Panc1 (cell line): ENCODE measurements around the gene MBNL2. TPM values are rescaled to one million over a fixed set of nuclear protein-coding genes. Genes with fewer than 3 reads are reported as not detected.
A peak's percentile ranks its signal among the peaks of the same experiment; 100 is the strongest.

Experiments
- ATAC-seq: fragments of 200-7000 bp; cut with Tn5 transposase; 2 replicates; pipeline ENCODE4 v1.9.1; 2020; ENCODE audit warnings: mild to moderate bottlenecking, moderate library complexity
- BruUV-seq: library from RNA; stranded (reverse); fragments of 400-500 nt; replicated peaks from 2 replicates; lab custom pipeline; 2021; lab: Mats Ljungman, UMichigan
- CTCF ChIA-PET: fragments of 300-600 bp; sonication (Branson Sonifier 250); formaldehyde crosslinking; loops from one replicate; lab custom pipeline; 2022; ENCODE audit warnings: antibody characterized with exemption; lab: Charles Lee
- POLR2A ChIA-PET: fragments of 300-600 bp; sonication (Branson Sonifier 250); formaldehyde crosslinking; loops from one replicate; lab custom pipeline; 2022; ENCODE audit warnings: antibody characterized with exemption; lab: Charles Lee
- DNase-seq: peaks from one replicate; pipeline ENCODE4 v3.0.0-alpha.2; 2010; ENCODE audit warnings: low read depth, low spot score
- H3K27ac ChIP-seq: 2 replicates; pipeline ENCODE4 v1.5.1; 2011; ENCODE audit warnings: mild to moderate bottlenecking, low read length, inconsistent platforms
- H3K27me3 ChIP-seq: fragments of 200-500 bp; sonication (Bioruptor generic); 2 replicates; pipeline ENCODE4 v1.6.0; 2014; ENCODE audit warnings: low read length, inconsistent platforms; ENCODE audit not compliant: control insufficient read depth, insufficient read depth
- H3K36me3 ChIP-seq: fragments of 200-500 bp; sonication (Bioruptor generic); 2 replicates; pipeline ENCODE4 v1.5.1; 2014; ENCODE audit warnings: inconsistent platforms, mild to moderate bottlenecking, low read length, moderate library complexity; ENCODE audit not compliant: control insufficient read depth, insufficient read depth
- H3K4me1 ChIP-seq: 2 replicates; pipeline ENCODE4 v1.5.1; 2011; ENCODE audit warnings: inconsistent platforms, mild to moderate bottlenecking, low read length, moderate library complexity; ENCODE audit not compliant: control insufficient read depth, insufficient read depth
- H3K4me3 ChIP-seq, 2 experiments: 2 replicates each; pipeline ENCODE4 v1.5.1; 2011 to 2012; ENCODE audit warnings: low read depth in 2 of 2, low read length in 2 of 2, mild to moderate bottlenecking in 2 of 2, inconsistent platforms in 1 of 2, moderate library complexity in 1 of 2
- H3K9me3 ChIP-seq: fragments of 200-500 bp; sonication (Bioruptor generic); 2 replicates; pipeline ENCODE4 v1.5.1; 2014; ENCODE audit warnings: low read depth, mild to moderate bottlenecking, inconsistent platforms, low read length, moderate library complexity; ENCODE audit not compliant: control insufficient read depth, insufficient read depth
- POLR2AphosphoS5 ChIP-seq: IDR thresholded peaks from 2 replicates; pipeline ENCODE4 v1.6.1; 2012; ENCODE audit warnings: mild to moderate bottlenecking, low read depth, low read length, moderate library complexity
- SIN3A ChIP-seq: IDR thresholded peaks from 2 replicates; pipeline ENCODE4 v1.6.1; 2012; ENCODE audit warnings: low read depth, mild to moderate bottlenecking, low read length, moderate library complexity, borderline replicate concordance; ENCODE audit not compliant: insufficient read depth
- TCF7L2 ChIP-seq: IDR thresholded peaks from 2 replicates; pipeline ENCODE4 v1.6.1; 2011; ENCODE audit warnings: mild to moderate bottlenecking, low read depth, low read length, inconsistent platforms
- in situ Hi-C: cut with HindIII; loops from 2 replicates; pipeline ENCODE4 v1.10.0; 2016; ENCODE audit warnings: low sequenced_read_pairs, low pct_unique_long_range_greater_than_20kb
- intact Hi-C: fragments of 100-400 bp; cut with micrococcal nuclease; formaldehyde crosslinking; loops from one replicate; pipeline ENCODE4 v1.10.0; 2022; ENCODE audit not compliant: unreplicated experiment
- total RNA-seq: library from RNA; stranded (reverse); gene quantifications from one replicate; pipeline ENCODE4 v1.2.1, GENCODE V29; 2021; ENCODE audit not compliant: unreplicated experiment
- TF ChIP-seq, protein P1 (sequence below): fragments of 450-650 bp; IDR thresholded peaks from 2 replicates; pipeline ENCODE4 v1.5.1; 2017; ENCODE audit warnings: mild to moderate bottlenecking
- TF ChIP-seq, protein P2 (sequence below), 2 experiments: IDR thresholded peaks; 2 replicates each; pipeline ENCODE4 v1.6.1; 2011 to 2012; ENCODE audit warnings: low read depth in 2 of 2, control low read depth in 1 of 2, low read length in 1 of 2, mild to moderate bottlenecking in 1 of 2, moderate library complexity in 1 of 2; ENCODE audit not compliant: insufficient read depth in 1 of 2

Gene MBNL2
- total RNA-seq, 1 experiment from 2014 or later: 103 TPM

DNA sequence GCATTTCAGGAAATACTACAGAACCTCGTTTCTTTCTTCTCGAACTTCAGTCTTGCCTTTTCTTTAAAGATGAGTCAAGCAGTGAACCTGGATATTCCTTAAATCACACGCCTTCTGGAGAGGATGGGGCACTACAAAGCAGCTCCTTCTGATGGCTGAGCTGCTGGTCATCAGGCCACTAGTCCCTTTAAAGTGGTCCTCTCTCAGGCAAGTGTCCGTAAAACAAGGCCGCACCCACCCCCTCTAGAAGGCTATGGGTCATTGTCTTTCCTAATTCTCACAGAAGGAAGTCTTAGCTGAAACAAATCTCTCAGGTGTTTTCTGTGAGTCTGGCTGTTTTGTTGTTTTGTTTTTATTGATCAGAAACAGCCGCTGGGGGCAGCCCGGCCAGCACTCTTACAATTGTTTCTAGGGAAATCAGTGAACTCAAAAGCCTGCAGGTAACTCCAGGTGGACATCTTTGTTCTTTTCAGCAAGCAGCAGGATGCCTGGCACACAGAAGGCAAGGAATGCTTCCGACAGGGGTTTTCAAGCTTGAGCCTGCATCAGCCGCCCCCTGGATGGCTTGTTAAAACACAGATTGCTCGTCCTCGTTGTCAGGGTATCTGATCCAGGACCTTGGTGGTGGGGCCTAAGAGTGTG, 45.4 kb downstream of the MBNL2 start:
- Histone ChIP-seq H3K27ac (peak overlapping the region; percentile 100), H3K4me3 (no peak overlapping the region), H3K4me1 (peaks cover 89% of the 10 kb centered on the region), H3K9me3 (no peaks in the 10 kb centered on the region), H3K36me3 (no peaks in the 10 kb centered on the region; the same call in 1 of the 2 replicates), H3K27me3 (no peaks in the 10 kb centered on the region)
- CTCF ChIA-PET: interaction anchor here (0.6 to 1.2 kb wide), 2 partner anchors 10 to 20 kb away, joined by 3 to 6 read pairs; no protein-coding TSS in a partner anchor
- in situ Hi-C loops (no loop called here), intact Hi-C loops (no loop called here)
- ATAC-seq (no peak), DNase-seq (no peak)
- TF ChIP-seq, protein P1, sequence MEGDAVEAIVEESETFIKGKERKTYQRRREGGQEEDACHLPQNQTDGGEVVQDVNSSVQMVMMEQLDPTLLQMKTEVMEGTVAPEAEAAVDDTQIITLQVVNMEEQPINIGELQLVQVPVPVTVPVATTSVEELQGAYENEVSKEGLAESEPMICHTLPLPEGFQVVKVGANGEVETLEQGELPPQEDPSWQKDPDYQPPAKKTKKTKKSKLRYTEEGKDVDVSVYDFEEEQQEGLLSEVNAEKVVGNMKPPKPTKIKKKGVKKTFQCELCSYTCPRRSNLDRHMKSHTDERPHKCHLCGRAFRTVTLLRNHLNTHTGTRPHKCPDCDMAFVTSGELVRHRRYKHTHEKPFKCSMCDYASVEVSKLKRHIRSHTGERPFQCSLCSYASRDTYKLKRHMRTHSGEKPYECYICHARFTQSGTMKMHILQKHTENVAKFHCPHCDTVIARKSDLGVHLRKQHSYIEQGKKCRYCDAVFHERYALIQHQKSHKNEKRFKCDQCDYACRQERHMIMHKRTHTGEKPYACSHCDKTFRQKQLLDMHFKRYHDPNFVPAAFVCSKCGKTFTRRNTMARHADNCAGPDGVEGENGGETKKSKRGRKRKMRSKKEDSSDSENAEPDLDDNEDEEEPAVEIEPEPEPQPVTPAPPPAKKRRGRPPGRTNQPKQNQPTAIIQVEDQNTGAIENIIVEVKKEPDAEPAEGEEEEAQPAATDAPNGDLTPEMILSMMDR: no peak
- TF ChIP-seq POLR2AphosphoS5 (no peak), SIN3A (no peak), TCF7L2 (no peak)
- TF ChIP-seq, protein P2, sequence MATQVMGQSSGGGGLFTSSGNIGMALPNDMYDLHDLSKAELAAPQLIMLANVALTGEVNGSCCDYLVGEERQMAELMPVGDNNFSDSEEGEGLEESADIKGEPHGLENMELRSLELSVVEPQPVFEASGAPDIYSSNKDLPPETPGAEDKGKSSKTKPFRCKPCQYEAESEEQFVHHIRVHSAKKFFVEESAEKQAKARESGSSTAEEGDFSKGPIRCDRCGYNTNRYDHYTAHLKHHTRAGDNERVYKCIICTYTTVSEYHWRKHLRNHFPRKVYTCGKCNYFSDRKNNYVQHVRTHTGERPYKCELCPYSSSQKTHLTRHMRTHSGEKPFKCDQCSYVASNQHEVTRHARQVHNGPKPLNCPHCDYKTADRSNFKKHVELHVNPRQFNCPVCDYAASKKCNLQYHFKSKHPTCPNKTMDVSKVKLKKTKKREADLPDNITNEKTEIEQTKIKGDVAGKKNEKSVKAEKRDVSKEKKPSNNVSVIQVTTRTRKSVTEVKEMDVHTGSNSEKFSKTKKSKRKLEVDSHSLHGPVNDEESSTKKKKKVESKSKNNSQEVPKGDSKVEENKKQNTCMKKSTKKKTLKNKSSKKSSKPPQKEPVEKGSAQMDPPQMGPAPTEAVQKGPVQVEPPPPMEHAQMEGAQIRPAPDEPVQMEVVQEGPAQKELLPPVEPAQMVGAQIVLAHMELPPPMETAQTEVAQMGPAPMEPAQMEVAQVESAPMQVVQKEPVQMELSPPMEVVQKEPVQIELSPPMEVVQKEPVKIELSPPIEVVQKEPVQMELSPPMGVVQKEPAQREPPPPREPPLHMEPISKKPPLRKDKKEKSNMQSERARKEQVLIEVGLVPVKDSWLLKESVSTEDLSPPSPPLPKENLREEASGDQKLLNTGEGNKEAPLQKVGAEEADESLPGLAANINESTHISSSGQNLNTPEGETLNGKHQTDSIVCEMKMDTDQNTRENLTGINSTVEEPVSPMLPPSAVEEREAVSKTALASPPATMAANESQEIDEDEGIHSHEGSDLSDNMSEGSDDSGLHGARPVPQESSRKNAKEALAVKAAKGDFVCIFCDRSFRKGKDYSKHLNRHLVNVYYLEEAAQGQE (IDR thresholded peaks at IDR 0.05; ENCODE audit: insufficient read depth in 1 of 2, low read depth in 2 of 2, low read length in 1 of 2): no peak
- POLR2A ChIA-PET: interaction anchor here (1.1 kb wide), 1 partner anchor 10 kb away, joined by 3 read pairs; no protein-coding TSS in a partner anchor
- BruUV-seq: no TSS peak

DNA sequence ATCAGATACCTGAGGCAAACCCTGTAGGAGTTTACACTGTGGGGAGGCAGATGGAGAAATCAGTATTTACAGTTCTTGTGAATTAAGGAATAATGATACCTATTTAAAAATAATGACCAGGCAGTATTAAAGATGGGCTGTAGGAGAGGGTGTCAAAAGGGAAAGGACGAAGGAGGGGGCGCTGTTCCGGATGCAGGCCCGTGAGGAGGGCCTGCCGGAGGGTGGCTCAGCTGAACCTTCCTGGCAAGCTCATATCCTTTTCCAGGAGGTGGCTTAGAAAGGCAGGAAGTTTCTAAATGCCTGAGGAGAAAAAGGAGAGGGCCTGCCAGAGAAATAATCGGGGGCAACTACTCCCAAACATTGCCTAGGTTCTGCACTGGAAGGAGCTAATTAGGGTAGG, 46.6 kb downstream of the MBNL2 start:
- DNase-seq (no peak), ATAC-seq (peak; percentile 52; the same call in 1 of the 2 replicates)
- Histone ChIP-seq H3K36me3 (no peaks in the 10 kb centered on the region; the same call in 1 of the 2 replicates), H3K4me3 (no peak overlapping the region), H3K27ac (peak overlapping the region; percentile 100), H3K4me1 (peaks cover 91% of the 10 kb centered on the region), H3K9me3 (no peaks in the 10 kb centered on the region), H3K27me3 (no peaks in the 10 kb centered on the region)
- ChIA-PET CTCF (interaction anchor here (1.2 kb wide), 1 partner anchor 8 kb away, joined by 3 read pairs; no protein-coding TSS in a partner anchor), POLR2A (interaction anchor here (0.6 kb wide), 2 partner anchors 60 to 345 kb away, joined by 3 to 4 read pairs; no protein-coding TSS in a partner anchor)
- in situ Hi-C loops (no loop called here), intact Hi-C loops (no loop called here)
- TF ChIP-seq TCF7L2 (no peak), POLR2AphosphoS5 (no peak), SIN3A (no peak)
- TF ChIP-seq, protein P1: peak; percentile 53
- TF ChIP-seq, protein P2 (IDR thresholded peaks at IDR 0.05; ENCODE audit: insufficient read depth in 1 of 2, low read depth in 2 of 2, low read length in 1 of 2): no peak
- no TSS peak for BruUV-seq
